ENCODE measurements around the gene VBP1.
"Not testable (repeated sequence)": the region's sequence is repeated elsewhere in the genome, so short reads cannot be mapped to it uniquely, and the experiment has no call there.

The VBP1 gene

DNA sequence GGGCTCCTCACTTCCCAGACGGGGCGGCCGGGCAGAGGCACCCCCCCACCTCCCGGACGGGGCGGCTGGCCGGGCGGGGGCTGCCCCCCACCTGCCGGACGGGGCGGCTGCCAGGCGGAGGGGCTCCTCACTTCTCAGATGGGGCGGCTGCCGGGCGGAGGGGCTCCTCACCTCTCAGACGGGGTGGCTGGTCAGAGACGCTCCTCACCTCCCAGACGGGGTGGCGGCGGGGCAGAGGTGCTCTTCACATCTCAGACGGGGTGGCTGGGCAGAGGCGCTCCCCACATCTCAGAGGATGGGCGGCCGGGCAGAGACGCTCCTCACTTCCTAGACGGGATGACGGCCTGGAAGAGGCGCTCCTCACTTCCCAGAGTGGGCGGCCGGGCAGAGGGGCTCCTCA is 7.5 kb downstream of the VBP1 start:
- not testable (repeated sequence) for H3K4me1 ChIP-seq (ENCODE audit: control insufficient read depth, insufficient read depth, low read length); H3K27ac ChIP-seq (ENCODE audit: low read length); H3K36me3 ChIP-seq (ENCODE audit: control insufficient read depth in 2 of 2, insufficient read depth in 2 of 2, low read length in 2 of 2); H3K4me3 ChIP-seq (ENCODE audit: low read length in 2 of 2); H3K27me3 ChIP-seq (ENCODE audit: control insufficient read depth in 1 of 2, insufficient read depth in 2 of 2, low read length in 2 of 2); H3K9me3 ChIP-seq (ENCODE audit: control insufficient read depth in 2 of 2, low read length in 2 of 2); H3K9ac ChIP-seq (ENCODE audit: low read length in 2 of 2)

DNA sequence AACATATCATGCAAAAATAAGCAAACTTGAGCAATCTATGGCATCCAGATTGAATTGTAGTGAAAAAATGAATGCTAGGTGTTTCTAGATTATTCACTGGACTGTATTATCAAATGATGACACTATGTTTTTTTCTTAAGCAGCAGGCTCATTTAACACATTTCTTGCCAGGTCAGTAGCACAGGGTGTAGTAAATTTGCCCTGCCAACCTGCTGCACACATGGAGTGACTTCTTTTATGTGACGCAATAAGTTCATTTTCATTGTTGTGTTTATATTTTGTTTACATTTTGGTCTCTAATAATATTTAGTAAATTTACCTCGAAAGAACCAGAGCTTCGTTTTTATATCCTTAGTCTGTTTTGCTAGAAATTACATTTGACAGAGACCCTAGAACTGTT is 9.5 kb downstream of the VBP1 start:
- H3K9ac ChIP-seq (ENCODE audit: low read length in 2 of 2) = no peak overlapping the region
- H3K27me3 ChIP-seq (ENCODE audit: control insufficient read depth in 1 of 2, insufficient read depth in 2 of 2, low read length in 2 of 2) = no peaks in the 10 kb centered on the region
- H3K9me3 ChIP-seq (ENCODE audit: control insufficient read depth in 2 of 2, low read length in 2 of 2) = no peaks in the 10 kb centered on the region
- H3K4me1 ChIP-seq (ENCODE audit: control insufficient read depth, insufficient read depth, low read length) = no peaks in the 10 kb centered on the region
- H3K27ac ChIP-seq (ENCODE audit: low read length) = no peak overlapping the region
- H3K36me3 ChIP-seq (ENCODE audit: control insufficient read depth in 2 of 2, insufficient read depth in 2 of 2, low read length in 2 of 2) = peaks cover 3 to 4% of the 10 kb centered on the region in 2 donors
- no peak overlapping the region for H3K4me3 ChIP-seq (ENCODE audit: low read length in 2 of 2)

DNA sequence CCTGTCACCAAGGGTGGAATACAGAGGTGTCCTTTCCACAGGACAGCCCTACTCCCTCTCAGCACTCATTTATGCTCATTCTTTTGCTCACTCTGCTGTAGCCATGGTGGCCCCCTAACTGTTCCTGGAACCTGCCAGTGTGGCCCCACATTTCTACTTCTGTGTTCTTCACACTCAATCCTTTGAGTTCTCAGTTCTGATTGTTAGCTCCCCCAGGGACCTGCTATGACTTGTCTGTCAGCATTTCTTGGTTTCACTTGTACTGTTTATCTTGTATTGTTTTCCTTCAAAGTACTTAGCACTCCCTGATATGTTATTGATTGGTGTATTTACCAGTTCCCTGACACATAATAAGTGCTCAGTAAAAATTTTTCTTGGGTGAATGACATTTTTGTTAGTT is 14.9 kb downstream of the VBP1 start:
- no peaks in the 10 kb centered on the region for H3K4me1 ChIP-seq (ENCODE audit: control insufficient read depth, insufficient read depth, low read length)
- no peak overlapping the region for H3K9ac ChIP-seq (ENCODE audit: low read length in 2 of 2)
- no peaks in the 10 kb centered on the region for H3K9me3 ChIP-seq (ENCODE audit: control insufficient read depth in 2 of 2, low read length in 2 of 2)
- H3K36me3 ChIP-seq (ENCODE audit: control insufficient read depth in 2 of 2, insufficient read depth in 2 of 2, low read length in 2 of 2) = peaks cover 4 to 6% of the 10 kb centered on the region in 2 donors
- no peak overlapping the region for H3K27ac ChIP-seq (ENCODE audit: low read length)
- H3K27me3 ChIP-seq (ENCODE audit: control insufficient read depth in 1 of 2, insufficient read depth in 2 of 2, low read length in 2 of 2) = no peaks in the 10 kb centered on the region
- no peak overlapping the region for H3K4me3 ChIP-seq (ENCODE audit: low read length in 2 of 2)

DNA sequence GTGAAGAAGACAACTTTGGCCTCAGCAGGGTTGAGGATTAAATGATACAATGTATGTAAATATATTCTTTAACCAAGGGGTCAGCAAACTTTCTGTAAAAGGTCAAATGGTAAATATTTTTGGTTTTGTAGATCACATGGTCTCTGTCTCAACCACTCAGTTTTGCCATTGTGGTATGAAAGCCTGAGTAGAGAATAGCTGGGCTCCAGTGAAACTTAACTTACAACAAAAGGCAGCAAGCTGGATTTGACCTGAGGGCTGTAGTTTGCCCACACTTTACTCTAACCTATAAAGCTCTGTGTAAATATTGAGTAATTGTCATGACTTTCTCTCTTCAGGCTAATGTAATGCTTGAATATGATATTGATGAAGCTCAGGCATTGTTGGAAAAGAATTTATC is 19.6 kb downstream of the VBP1 start:
- Histone ChIP-seq H3K9me3 (ENCODE audit: control insufficient read depth in 2 of 2, low read length in 2 of 2) (no peaks in the 10 kb centered on the region), H3K9ac (ENCODE audit: low read length in 2 of 2) (no peak overlapping the region), H3K4me1 (ENCODE audit: control insufficient read depth, insufficient read depth, low read length) (peaks cover 3% of the 10 kb centered on the region), H3K27me3 (ENCODE audit: control insufficient read depth in 1 of 2, insufficient read depth in 2 of 2, low read length in 2 of 2) (no peaks in the 10 kb centered on the region), H3K27ac (ENCODE audit: low read length) (no peak overlapping the region), H3K4me3 (ENCODE audit: low read length in 2 of 2) (no peak overlapping the region), H3K36me3 (ENCODE audit: control insufficient read depth in 2 of 2, insufficient read depth in 2 of 2, low read length in 2 of 2) (peaks cover 0 to 3% of the 10 kb centered on the region in 2 donors)

DNA sequence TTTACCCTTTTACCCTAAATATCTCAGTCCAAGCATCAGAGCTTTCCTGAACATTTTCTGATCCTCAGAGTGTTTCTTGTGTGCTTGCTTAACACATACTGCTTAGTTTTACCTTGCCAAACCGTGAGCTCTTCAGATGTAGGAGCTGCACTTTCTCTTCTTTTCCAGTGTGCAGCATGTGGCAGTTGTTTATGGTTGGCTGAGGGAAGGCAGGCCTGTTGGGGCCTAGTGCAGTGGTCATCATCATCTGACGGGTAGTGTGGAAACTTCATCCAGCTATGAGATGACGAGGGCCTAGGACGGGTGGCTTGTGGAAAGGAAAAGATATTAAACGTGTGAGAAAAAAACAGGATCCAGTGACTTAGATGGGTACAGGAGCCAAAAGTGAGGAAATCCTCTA is 21.5 kb downstream of the VBP1 start:
- Histone ChIP-seq H3K36me3 (ENCODE audit: control insufficient read depth in 2 of 2, insufficient read depth in 2 of 2, low read length in 2 of 2) (no peaks in the 10 kb centered on the region), H3K27me3 (ENCODE audit: control insufficient read depth in 1 of 2, insufficient read depth in 2 of 2, low read length in 2 of 2) (no peaks in the 10 kb centered on the region), H3K4me1 (ENCODE audit: control insufficient read depth, insufficient read depth, low read length) (peaks cover 3% of the 10 kb centered on the region), H3K9ac (ENCODE audit: low read length in 2 of 2) (no peak overlapping the region), H3K27ac (ENCODE audit: low read length) (peak overlapping the region; percentile 67), H3K9me3 (ENCODE audit: control insufficient read depth in 2 of 2, low read length in 2 of 2) (no peaks in the 10 kb centered on the region), H3K4me3 (ENCODE audit: low read length in 2 of 2) (no peak overlapping the region)

DNA sequence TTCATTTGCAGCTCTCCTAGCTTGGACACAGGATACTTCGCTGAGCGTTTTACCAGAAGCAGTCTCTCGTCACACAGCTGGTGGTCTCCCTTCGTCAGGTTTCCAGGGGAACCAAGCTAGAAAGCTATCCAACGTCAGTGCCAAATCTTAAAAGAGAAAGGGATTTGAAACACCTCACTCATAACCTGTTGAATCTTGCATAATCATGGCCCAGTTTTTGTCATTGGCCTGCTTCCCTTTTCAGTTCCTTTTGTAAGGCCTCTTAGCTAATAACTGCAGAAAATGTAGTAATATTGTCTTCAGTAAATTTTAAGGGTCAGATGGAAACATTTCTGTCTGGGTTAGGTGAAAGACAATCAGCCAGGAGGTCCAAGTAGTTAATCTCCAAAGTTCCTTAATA is 26.0 kb downstream of the VBP1 start:
- no peaks in the 10 kb centered on the region for H3K36me3 ChIP-seq (ENCODE audit: control insufficient read depth in 2 of 2, insufficient read depth in 2 of 2, low read length in 2 of 2)
- no peaks in the 10 kb centered on the region for H3K27me3 ChIP-seq (ENCODE audit: control insufficient read depth in 1 of 2, insufficient read depth in 2 of 2, low read length in 2 of 2)
- H3K9ac ChIP-seq (ENCODE audit: low read length in 2 of 2) = no peak overlapping the region
- H3K27ac ChIP-seq (ENCODE audit: low read length) = no peak overlapping the region
- H3K4me3 ChIP-seq (ENCODE audit: low read length in 2 of 2) = no peak overlapping the region
- H3K9me3 ChIP-seq (ENCODE audit: control insufficient read depth in 2 of 2, low read length in 2 of 2) = no peaks in the 10 kb centered on the region
- peaks cover 3% of the 10 kb centered on the region for H3K4me1 ChIP-seq (ENCODE audit: control insufficient read depth, insufficient read depth, low read length)

DNA sequence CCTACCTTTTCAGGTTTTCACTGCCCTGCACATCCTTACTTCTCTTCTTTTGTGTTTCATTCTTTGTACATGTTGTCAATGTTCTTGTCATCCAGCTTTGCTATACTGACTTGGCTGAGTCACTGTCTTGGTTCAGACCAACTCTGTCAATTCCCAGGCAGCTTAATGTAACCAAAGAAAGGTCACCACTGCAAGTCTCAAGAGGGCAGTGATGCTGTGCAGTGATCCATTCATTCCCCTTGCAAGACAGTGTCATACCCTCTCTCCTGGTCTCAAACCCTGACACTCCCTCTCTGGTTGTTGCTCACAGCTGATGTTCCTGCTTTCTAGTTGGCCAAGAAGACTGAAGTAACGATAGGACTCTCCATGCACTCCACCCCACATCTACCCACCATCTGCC is 30.5 kb downstream of the VBP1 start:
- H3K9me3 ChIP-seq (ENCODE audit: control insufficient read depth in 2 of 2, low read length in 2 of 2) = no peaks in the 10 kb centered on the region
- no peak overlapping the region for H3K27ac ChIP-seq (ENCODE audit: low read length)
- no peaks in the 10 kb centered on the region for H3K27me3 ChIP-seq (ENCODE audit: control insufficient read depth in 1 of 2, insufficient read depth in 2 of 2, low read length in 2 of 2)
- H3K9ac ChIP-seq (ENCODE audit: low read length in 2 of 2) = no peak overlapping the region
- no peak overlapping the region for H3K4me3 ChIP-seq (ENCODE audit: low read length in 2 of 2)
- H3K4me1 ChIP-seq (ENCODE audit: control insufficient read depth, insufficient read depth, low read length) = no peaks in the 10 kb centered on the region
- H3K36me3 ChIP-seq (ENCODE audit: control insufficient read depth in 2 of 2, insufficient read depth in 2 of 2, low read length in 2 of 2) = no peaks in the 10 kb centered on the region

DNA sequence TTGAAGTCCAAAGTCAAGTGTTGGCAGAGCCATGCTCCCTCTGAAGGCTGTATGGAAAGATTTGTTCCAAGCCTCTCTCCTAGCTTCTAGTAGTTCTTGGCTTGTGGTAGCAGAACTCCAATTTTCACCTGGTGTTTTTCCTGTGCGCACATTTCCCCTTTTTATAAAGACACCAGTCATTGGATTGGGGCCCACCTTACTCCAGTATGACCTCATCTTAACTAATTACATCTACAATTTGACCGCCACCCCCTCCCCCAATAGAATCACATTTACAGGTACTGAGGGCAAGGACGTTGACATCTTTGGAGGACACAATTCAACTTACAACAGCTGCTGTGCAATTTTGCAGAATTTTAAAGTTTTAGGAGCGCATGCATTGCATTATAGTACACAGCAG is 31.2 kb downstream of the VBP1 start:
- no peaks in the 10 kb centered on the region for H3K36me3 ChIP-seq (ENCODE audit: control insufficient read depth in 2 of 2, insufficient read depth in 2 of 2, low read length in 2 of 2)
- no peaks in the 10 kb centered on the region for H3K4me1 ChIP-seq (ENCODE audit: control insufficient read depth, insufficient read depth, low read length)
- no peak overlapping the region for H3K9ac ChIP-seq (ENCODE audit: low read length in 2 of 2)
- no peak overlapping the region for H3K4me3 ChIP-seq (ENCODE audit: low read length in 2 of 2)
- no peaks in the 10 kb centered on the region for H3K27me3 ChIP-seq (ENCODE audit: control insufficient read depth in 1 of 2, insufficient read depth in 2 of 2, low read length in 2 of 2)
- H3K27ac ChIP-seq (ENCODE audit: low read length) = no peak overlapping the region
- no peaks in the 10 kb centered on the region for H3K9me3 ChIP-seq (ENCODE audit: control insufficient read depth in 2 of 2, low read length in 2 of 2)

DNA sequence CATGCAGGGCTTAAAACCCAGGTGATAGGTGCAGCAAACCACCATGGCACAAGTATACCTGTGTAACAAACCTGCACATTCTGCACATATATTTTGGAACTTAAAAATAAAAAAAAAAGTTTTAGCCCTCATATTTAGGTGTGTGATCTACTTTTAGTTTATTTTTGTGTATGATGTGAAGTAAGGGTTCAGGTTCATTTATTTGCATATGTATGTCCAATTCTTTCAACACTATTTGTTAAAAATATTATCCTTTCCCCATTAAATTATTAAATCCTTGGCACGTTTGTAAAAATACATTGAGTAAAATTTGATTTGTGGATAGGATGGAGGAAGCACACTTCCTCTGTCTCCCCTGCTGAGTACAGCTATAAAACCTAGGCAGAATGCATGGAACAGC is 35.1 kb downstream of the VBP1 start:
- H3K9ac ChIP-seq (ENCODE audit: low read length in 2 of 2) = no peak overlapping the region
- no peaks in the 10 kb centered on the region for H3K27me3 ChIP-seq (ENCODE audit: control insufficient read depth in 1 of 2, insufficient read depth in 2 of 2, low read length in 2 of 2)
- H3K4me1 ChIP-seq (ENCODE audit: control insufficient read depth, insufficient read depth, low read length) = no peaks in the 10 kb centered on the region
- no peaks in the 10 kb centered on the region for H3K36me3 ChIP-seq (ENCODE audit: control insufficient read depth in 2 of 2, insufficient read depth in 2 of 2, low read length in 2 of 2)
- no peaks in the 10 kb centered on the region for H3K9me3 ChIP-seq (ENCODE audit: control insufficient read depth in 2 of 2, low read length in 2 of 2)
- H3K27ac ChIP-seq (ENCODE audit: low read length) = no peak overlapping the region
- no peak overlapping the region for H3K4me3 ChIP-seq (ENCODE audit: low read length in 2 of 2)

DNA sequence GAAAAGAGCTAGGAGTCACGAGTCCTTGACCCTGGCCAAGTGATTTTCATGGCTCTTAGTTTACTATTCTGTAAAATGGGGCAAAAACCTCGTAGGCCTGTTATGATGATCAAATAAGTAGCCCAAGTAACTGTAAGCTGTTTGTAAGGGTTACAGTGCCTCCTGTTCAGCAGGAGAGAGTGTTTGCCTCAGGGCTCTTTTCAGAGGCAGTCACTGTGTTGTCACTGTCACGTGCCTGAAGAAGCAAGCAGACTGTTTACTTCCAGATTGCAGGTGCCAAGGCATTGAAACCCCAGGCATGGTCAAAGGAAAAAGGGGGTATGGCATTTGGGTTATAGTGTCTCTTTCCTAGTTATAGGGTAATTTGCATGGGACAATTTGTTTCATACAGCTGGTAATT is 43.5 kb downstream of the VBP1 start:
- H3K4me1 ChIP-seq (ENCODE audit: control insufficient read depth, insufficient read depth, low read length) = peaks cover 5% of the 10 kb centered on the region
- no peak overlapping the region for H3K9ac ChIP-seq (ENCODE audit: low read length in 2 of 2)
- H3K27me3 ChIP-seq (ENCODE audit: control insufficient read depth in 1 of 2, insufficient read depth in 2 of 2, low read length in 2 of 2) = no peaks in the 10 kb centered on the region
- no peak overlapping the region for H3K27ac ChIP-seq (ENCODE audit: low read length)
- no peaks in the 10 kb centered on the region for H3K36me3 ChIP-seq (ENCODE audit: control insufficient read depth in 2 of 2, insufficient read depth in 2 of 2, low read length in 2 of 2)
- no peaks in the 10 kb centered on the region for H3K9me3 ChIP-seq (ENCODE audit: control insufficient read depth in 2 of 2, low read length in 2 of 2)
- H3K4me3 ChIP-seq (ENCODE audit: low read length in 2 of 2) = no peak overlapping the region

DNA sequence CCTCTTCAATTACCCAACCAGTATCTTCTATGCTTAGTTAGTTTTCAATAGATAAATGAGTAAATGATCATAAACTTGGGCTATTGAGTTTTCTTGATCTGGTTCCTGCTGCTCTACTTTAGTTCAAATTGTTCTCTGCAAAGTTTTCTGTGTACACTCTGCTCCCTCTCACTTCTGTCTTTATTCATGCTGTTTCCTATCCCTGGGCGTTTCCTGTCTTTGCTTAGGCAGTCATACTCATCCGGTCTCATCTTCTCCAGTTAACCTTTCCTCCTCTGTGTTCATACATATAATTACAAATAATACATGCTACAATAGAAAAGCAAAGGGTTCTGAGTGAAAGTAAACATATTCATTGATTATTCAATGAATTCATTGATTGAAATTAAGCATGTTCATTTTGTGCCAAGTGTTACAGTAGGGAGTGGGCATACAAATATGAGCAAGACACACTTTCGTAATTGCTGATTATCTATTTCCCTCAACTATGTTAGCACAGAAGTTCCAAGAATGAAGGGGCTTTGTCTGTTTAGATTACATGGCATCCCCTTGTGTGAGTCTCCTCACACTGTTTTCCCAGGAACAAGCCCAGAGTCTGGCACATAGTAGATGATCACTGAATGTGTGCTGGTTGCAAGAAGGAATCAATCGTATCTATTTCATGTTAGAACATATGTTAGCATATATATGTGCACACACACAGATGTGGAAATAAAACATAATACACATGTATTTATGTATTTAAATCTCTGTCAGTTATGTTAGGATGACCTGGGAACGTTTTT is 46.9 kb downstream of the VBP1 start:
- Histone ChIP-seq H3K27ac (ENCODE audit: low read length) (no peak overlapping the region), H3K9me3 (ENCODE audit: control insufficient read depth in 2 of 2, low read length in 2 of 2) (no peaks in the 10 kb centered on the region), H3K4me3 (ENCODE audit: low read length in 2 of 2) (no peak overlapping the region), H3K27me3 (ENCODE audit: control insufficient read depth in 1 of 2, insufficient read depth in 2 of 2, low read length in 2 of 2) (no peaks in the 10 kb centered on the region), H3K9ac (ENCODE audit: low read length in 2 of 2) (no peak overlapping the region), H3K36me3 (ENCODE audit: control insufficient read depth in 2 of 2, insufficient read depth in 2 of 2, low read length in 2 of 2) (no peaks in the 10 kb centered on the region), H3K4me1 (ENCODE audit: control insufficient read depth, insufficient read depth, low read length) (peaks cover 5% of the 10 kb centered on the region)
